Measurements from ENCODE around the gene LRRC46.

GRCh38 chr17:47875011-47875985 lies 43.8 kb downstream of the LRRC46 start:
- TF ChIP-seq CTCF (conservative IDR thresholded peaks at IDR 0.05 in 1 of 2, IDR thresholded peaks at IDR 0.05 in 1 of 2; ENCODE audit: extremely low read depth in 1 of 2, insufficient read depth in 1 of 2, low read depth in 1 of 2, low read length in 2 of 2) = no peak
- no peak for TF ChIP-seq EZH2 (IDR thresholded peaks at IDR 0.05; ENCODE audit: borderline replicate concordance, low read length)

Measured in mammary epithelial cell (primary cell).